ELR (cell line): ENCODE data around the gene EPC1.

ENCODE experiments used
- DNase-seq: peaks from one replicate; pipeline ENCODE4 v3.0.0-alpha.2; 2015; ENCODE audit warnings: low read depth

The EPC1 gene

GRCh38 chr10:32337350-32337749 is 9.6 kb downstream of the EPC1 start:
- no peak for DNase-seq

DNA sequence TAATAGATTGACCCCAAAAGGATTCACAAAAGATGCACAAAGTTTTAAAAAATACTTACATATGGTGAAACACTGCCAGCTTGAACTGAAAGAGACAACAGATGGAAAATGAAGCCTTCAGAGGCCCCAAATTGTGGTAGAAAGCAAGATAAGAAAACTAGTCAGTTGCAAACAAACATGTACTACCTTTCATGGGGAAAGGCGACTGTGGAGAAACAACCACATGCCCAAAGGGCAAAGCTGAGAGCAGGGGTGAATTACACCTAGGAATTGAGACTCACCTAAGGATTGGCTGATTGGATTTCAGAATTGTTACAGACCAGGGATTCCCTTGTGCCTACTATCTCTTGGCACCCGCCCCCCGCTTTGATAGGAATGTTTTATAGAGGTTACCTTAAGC is 13.1 kb downstream of the EPC1 start:
- DNase-seq, result no peak

- DNase-seq, result no peak
These were observed 14.6 kb downstream of the EPC1 start for GRCh38 chr10:32332299-32332750.

- no peak for DNase-seq
These were observed 15.4 kb downstream of the EPC1 start for GRCh38 chr10:32331606-32332005.

- DNase-seq, result no peak
These were observed 16.7 kb downstream of the EPC1 start for GRCh38 chr10:32330214-32330613.

DNA sequence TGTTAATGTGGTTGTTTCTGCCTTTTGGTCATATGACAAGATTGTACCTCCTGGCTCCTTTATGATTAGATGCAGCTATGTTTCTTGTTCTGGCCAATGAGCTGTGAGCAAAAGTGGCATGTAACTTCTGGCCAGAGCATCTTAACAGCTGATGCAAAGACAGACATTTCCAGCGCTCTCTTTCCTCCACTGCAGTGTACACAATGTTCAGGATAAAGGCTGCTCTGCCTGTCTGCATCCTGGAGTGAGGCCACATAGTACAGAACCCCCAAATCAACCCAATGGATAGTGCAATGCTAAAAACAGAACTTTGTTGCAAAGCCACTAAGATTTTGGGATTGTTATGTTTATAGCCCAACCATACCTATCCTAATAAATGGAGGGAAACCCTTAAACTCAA is 17.9 kb downstream of the EPC1 start:
- no peak for DNase-seq

DNA sequence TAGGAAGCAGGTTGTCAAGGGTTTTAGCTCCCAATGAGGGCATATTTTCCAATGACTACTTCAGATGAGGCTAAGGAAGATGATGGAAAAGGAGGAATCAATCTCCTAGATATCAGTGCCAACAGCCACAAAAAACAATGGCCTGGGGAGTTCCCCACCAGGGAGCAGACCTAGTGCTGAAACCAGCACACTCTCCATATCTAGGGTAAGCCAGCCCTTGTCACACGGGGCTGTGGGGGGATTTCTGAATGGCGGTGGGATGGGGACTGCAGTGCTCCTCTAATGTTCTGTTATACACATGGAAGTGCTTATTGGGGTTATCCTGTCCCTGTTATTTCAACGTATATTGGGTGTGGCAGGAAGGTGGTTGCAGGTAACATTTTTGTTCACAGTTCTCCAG is 18.5 kb downstream of the EPC1 start:
- DNase-seq, result no peak

GRCh38 chr10:32327364-32327691 is 19.6 kb downstream of the EPC1 start:
- DNase-seq, result peak; percentile 17

- no peak for DNase-seq
These were observed 20.1 kb downstream of the EPC1 start for GRCh38 chr10:32326680-32327363.

GRCh38 chr10:32326119-32326518 is 20.8 kb downstream of the EPC1 start:
- no peak for DNase-seq

GRCh38 chr10:32323051-32323450 is 23.9 kb downstream of the EPC1 start:
- DNase-seq, result no peak

DNA sequence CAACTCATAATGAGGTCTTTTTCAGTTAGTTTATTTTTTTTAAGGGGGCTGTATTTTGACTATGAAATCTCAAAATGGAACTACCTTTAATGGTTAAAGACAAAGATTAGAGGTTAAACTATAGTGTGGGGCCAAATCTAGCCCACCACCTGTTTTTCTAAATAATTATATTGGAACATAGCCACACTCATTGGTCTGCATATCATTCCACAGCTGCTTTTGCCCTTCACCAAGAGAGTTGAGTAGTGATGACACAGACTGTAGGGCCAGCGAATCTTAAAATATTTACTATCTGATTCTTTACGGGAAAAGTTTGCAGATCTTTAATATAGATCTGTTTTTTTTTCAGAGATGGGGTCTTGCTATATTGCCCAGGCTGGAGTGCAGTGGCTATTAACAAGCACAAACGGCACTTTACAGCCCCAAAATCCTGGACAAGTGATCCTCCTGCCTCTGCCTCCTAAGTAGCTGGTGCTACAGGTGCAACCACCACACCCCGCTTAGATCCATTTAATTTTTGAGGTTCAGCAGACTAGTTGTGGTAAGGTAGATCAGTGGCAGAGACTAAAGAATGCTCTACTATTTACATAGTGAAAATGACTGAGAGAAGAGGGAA is 25.8 kb downstream of the EPC1 start:
- no peak for DNase-seq

GRCh38 chr10:32318476-32318896 is 28.5 kb downstream of the EPC1 start:
- no peak for DNase-seq

DNA sequence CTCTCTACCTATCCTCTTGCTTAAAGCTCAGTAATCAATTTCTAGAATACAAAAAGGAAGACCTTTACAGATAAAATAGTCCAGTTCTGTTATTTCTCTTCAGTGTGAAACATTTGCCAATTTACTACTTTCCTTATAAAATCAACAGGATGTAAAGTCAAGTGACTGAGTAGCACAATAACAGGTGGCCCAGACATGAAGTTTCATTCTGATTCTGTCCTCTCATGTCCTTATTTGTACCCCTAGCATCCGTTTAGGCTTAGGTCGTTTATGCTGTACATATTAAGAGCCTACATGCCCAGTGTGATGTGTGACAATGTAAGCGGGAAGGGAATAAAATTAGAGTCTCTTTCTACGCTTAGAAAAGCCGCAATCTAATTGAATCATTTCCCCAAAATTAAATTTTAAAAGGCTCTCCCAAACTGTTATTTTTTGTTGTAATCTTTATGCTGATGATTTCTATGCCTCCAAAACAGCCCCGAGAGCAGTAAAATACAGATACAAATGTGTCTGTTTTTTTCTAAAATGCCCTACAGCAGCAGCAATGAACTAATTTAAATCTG is 29.1 kb downstream of the EPC1 start:
- no peak for DNase-seq

- peak; percentile 24 for DNase-seq
These were observed 31.5 kb downstream of the EPC1 start for GRCh38 chr10:32315424-32315823.

GRCh38 chr10:32314588-32314987 is 32.4 kb downstream of the EPC1 start:
- no peak for DNase-seq

GRCh38 chr10:32308027-32308603 is 38.8 kb downstream of the EPC1 start:
- no peak for DNase-seq

- DNase-seq, result no peak
These were observed 39.3 kb downstream of the EPC1 start for GRCh38 chr10:32307609-32308008.

GRCh38 chr10:32299354-32299980 is 47.5 kb downstream of the EPC1 start:
- no peak for DNase-seq

- DNase-seq, result peak; percentile 95
These were observed 48.7 kb downstream of the EPC1 start for GRCh38 chr10:32298075-32298812.

- no peak for DNase-seq
These were observed 51.9 kb downstream of the EPC1 start for GRCh38 chr10:32295027-32295426.

DNA sequence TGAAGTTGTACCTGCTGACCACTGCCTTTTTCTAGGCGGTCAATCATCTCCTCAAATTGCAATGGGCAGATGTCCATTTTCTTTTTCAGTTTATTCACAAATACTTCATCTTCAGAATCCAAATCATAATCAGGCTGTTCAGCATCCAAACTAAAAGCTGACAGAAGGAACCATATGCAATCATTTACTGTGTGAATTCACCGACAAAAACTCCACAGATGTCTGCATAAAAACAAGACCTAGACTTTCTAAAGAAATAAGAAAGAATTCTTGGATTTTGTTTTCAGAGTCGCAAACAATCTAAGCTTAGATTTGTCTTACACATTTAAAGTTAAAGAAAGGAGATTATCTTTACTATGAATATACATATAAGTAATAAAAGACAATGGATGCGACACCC is 53.4 kb downstream of the EPC1 start:
- no peak for DNase-seq
